Lung (tissue), 12 donors: Measurements from ENCODE around the gene LYPD6B. TPM values are rescaled to one million over a fixed set of nuclear protein-coding genes. Genes with fewer than 3 reads are reported as not detected.

Experiments
- ATAC-seq: fragments of 200-7000 bp; cut with Tn5 transposase; one replicate; pipeline ENCODE4 v1.9.1; 2020; ENCODE audit warnings: moderate number of reproducible peaks; ENCODE audit not compliant: insufficient read depth, low FRiP score
- DNase-seq, 3 donors: peaks; one replicate each; pipeline ENCODE4 v3.0.0-alpha.2; 2013 to 2017
- H3K27ac ChIP-seq, 2 donors: one replicate each; pipeline ENCODE4 v1.5.1; 2013; ENCODE audit warnings: mild to moderate bottlenecking in 2 of 2, moderate library complexity in 2 of 2, control low read depth in 1 of 2, inconsistent platforms in 1 of 2, low read depth in 1 of 2, low read length in 1 of 2
- H3K27me3 ChIP-seq, 3 donors: one replicate each; pipeline ENCODE4 v1.5.1; 2013; ENCODE audit warnings: low read length in 2 of 3; ENCODE audit not compliant: control insufficient read depth in 3 of 3, insufficient read depth in 3 of 3
- H3K36me3 ChIP-seq, 4 donors: one replicate each; pipeline ENCODE4 v1.5.1; 2013; ENCODE audit warnings: low read length in 4 of 4, mild to moderate bottlenecking in 1 of 4, moderate library complexity in 1 of 4; ENCODE audit not compliant: control insufficient read depth in 4 of 4, insufficient read depth in 4 of 4
- H3K4me1 ChIP-seq, 5 donors: one replicate each; pipeline ENCODE4 v1.5.1; 2013; ENCODE audit warnings: low read length in 5 of 5, mild to moderate bottlenecking in 2 of 5, moderate library complexity in 1 of 5; ENCODE audit not compliant: control insufficient read depth in 5 of 5, insufficient read depth in 5 of 5
- H3K4me3 ChIP-seq: one replicate; pipeline ENCODE4 v1.5.1; 2013; ENCODE audit warnings: mild to moderate bottlenecking, control low read depth, moderate library complexity
- H3K9ac ChIP-seq, 2 donors: one replicate each; pipeline ENCODE4 v1.5.1; 2013; ENCODE audit warnings: low read length in 2 of 2, control low read depth in 1 of 2; ENCODE audit not compliant: insufficient read depth in 1 of 2
- H3K9me3 ChIP-seq, 4 donors: one replicate each; pipeline ENCODE4 v1.5.1; 2013; ENCODE audit warnings: low read length in 3 of 4, mild to moderate bottlenecking in 1 of 4, moderate library complexity in 1 of 4; ENCODE audit not compliant: control insufficient read depth in 4 of 4, insufficient read depth in 3 of 4
- WGBS, 2 donors: extraction: QIAGEN DNeasy Blood & Tissue Kit; methylation state at CpG; one replicate each; pipeline ENCODE4 v1.1.7; 2013; 5-methylcytosine and 5-hydroxymethylcytosine counted together
- polyA plus RNA-seq, 2 donors: library from polyadenylated mRNA; stranded (reverse); fragments of 200-250 nt; gene quantifications; one replicate each; pipeline ENCODE4 v1.2.1, GENCODE V29; 2013
- total RNA-seq, 2 donors: library from RNA; depleted of rRNA in 1 of 2; stranded (reverse); fragments of >200 nt in 1 of 2; gene quantifications; one replicate each; pipeline ENCODE4 v1.2.1, GENCODE V29; 2014 to 2021
- TF ChIP-seq, protein P1 (sequence below): IDR thresholded peaks from 2 replicates; pipeline ENCODE4 v1.5.1; 2012; ENCODE audit warnings: mild to moderate bottlenecking; ENCODE audit errors: control extremely low read depth, extremely low read depth
- donor health status: control.
- donor health status: control.
- donor health status: Bipolar disorder and iron deficiency.
- donor health status: healthy.
- donor health status: DM: yes; HTN: yes; CAD: no.

The LYPD6B gene
- total and polyA plus RNA-seq, 4 donors: 2.5 to 12.4 (median 3.4) TPM

DNA sequence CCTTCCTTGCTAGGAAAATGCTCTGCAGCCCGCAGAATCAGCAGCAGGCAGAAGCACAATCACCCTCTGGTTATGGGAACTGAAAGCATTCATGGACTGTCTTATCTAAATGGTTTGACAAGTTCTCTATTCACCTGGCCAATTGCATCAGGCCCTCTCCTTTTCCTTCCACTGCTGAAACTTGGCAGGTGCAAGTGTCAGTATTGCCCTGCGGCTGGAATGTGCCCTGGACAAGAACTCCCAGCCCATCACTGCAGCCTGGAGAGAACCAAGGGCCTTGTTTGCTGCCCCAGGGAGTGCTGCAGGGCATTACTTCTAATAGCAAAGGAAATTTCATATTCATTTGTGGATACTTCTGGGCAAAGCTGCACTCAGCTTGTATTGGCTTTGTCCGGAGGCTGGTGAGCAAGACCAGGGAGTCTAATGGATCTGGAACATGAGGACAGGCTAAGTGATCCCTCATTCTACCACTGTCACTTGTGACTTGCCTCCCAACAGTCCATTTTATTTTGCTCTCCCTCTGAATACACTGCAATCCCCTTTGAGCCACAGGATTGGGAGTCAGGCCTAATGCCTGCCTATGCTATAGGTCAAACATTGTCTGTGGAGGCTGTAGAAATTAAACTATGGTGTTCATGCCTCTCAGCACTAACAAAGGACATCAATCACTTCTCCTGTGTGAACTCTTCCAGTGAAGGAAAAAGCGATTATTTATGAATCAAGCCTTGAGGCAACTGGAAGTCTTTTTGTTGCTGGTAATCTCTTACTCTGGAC is 116.9 kb downstream of the LYPD6B start:
- Histone ChIP-seq H3K27me3 (no peaks in the 10 kb centered on the region), H3K9ac (no peak overlapping the region), H3K36me3 (no peaks in the 10 kb centered on the region), H3K4me3 (no peak overlapping the region), H3K4me1 (no peaks in the 10 kb centered on the region), H3K27ac (no peak overlapping the region), H3K9me3 (no peaks in the 10 kb centered on the region)
- no peak for ATAC-seq
- WGBS, 2 donors: 81 to 86% methylated on average over 4 of the region's 4 CpGs
- no peak for DNase-seq
- TF ChIP-seq, protein P1, sequence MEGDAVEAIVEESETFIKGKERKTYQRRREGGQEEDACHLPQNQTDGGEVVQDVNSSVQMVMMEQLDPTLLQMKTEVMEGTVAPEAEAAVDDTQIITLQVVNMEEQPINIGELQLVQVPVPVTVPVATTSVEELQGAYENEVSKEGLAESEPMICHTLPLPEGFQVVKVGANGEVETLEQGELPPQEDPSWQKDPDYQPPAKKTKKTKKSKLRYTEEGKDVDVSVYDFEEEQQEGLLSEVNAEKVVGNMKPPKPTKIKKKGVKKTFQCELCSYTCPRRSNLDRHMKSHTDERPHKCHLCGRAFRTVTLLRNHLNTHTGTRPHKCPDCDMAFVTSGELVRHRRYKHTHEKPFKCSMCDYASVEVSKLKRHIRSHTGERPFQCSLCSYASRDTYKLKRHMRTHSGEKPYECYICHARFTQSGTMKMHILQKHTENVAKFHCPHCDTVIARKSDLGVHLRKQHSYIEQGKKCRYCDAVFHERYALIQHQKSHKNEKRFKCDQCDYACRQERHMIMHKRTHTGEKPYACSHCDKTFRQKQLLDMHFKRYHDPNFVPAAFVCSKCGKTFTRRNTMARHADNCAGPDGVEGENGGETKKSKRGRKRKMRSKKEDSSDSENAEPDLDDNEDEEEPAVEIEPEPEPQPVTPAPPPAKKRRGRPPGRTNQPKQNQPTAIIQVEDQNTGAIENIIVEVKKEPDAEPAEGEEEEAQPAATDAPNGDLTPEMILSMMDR: no peak

DNA sequence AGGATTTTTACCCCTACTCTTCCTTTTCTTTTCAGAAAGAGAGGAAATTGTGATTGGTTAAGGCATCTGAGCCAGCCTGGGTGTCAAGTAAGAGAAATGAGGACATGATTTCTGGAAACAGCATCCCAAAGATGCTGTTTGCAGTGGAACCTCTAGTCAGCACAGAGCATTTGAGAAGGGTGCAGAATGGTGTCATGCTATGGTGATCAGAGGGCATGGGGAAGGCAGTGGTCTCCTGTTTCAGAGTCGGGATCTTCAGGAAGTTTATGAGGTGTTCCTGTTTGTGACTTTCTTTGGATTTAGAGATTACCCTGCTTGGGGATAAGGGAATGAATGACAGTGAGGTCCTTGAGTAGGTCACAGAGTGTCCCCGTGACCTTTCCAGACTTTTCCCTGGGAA is 117.5 kb downstream of the LYPD6B start:
- H3K4me1 ChIP-seq: no peaks in the 10 kb centered on the region
- H3K4me3 ChIP-seq: no peak overlapping the region
- H3K9me3 ChIP-seq: no peaks in the 10 kb centered on the region
- no peak overlapping the region for H3K27ac ChIP-seq
- no peak for DNase-seq
- no peak overlapping the region for H3K9ac ChIP-seq
- 77 to 90% methylated on average over 2 of the region's 2 CpGs for WGBS, 2 donors
- TF ChIP-seq, protein P1: no peak
- no peak for ATAC-seq
- no peaks in the 10 kb centered on the region for H3K36me3 ChIP-seq
- no peaks in the 10 kb centered on the region for H3K27me3 ChIP-seq

DNA sequence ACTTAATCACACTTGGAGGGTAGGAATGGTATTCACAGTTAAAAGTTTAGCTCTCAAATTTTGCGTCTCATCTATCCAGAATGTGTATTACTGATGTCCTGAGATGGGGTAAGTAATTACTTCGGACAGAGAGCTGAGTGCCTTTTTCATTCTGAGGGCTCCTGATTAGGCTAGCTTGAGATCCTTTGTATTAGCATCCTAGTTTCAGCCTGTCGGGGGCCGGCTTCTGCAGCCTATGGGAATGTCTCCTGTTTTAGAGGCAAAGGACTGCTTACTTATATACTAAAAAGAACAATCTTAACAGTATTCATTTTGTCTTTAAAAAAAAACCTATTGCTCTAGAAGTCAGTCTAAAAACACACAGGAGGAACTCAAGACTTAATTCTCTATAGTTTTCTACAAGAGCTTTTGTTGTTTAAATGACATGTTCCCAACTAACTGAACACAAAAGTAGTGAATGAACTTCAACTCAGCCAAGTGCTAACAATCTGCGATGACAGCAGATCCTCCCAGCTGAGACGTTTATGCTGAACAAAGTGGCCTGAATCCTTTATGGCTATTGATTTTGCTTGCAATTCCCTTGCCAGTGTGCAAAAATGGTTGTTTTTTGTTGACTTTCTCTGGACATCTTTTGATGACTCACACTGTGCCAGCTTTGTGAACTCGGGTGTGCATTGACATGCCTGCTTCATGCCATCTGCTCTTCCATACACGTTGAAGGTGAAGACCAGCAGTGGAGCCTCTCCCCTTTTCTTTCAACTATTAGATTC is 118.7 kb downstream of the LYPD6B start:
- no peak for ATAC-seq
- no peak for DNase-seq
- TF ChIP-seq, protein P1: no peak
- no peaks in the 10 kb centered on the region for H3K36me3 ChIP-seq
- H3K9me3 ChIP-seq: no peaks in the 10 kb centered on the region
- H3K4me3 ChIP-seq: no peak overlapping the region
- H3K4me1 ChIP-seq: no peaks in the 10 kb centered on the region
- H3K27me3 ChIP-seq: no peaks in the 10 kb centered on the region
- 80 to 82% methylated on average over 8 of the region's 8 CpGs for WGBS, 2 donors
- no peak overlapping the region for H3K9ac ChIP-seq
- no peak overlapping the region for H3K27ac ChIP-seq
